ENCODE measurements around the gene RHOF. TPM values are rescaled to one million over a fixed set of nuclear protein-coding genes. Genes with fewer than 3 reads are reported as not detected.

The RHOF gene
- total RNA-seq, 6 experiments from 2014 or later = 3.7 to 16.2 (median 5.0) TPM

DNA sequence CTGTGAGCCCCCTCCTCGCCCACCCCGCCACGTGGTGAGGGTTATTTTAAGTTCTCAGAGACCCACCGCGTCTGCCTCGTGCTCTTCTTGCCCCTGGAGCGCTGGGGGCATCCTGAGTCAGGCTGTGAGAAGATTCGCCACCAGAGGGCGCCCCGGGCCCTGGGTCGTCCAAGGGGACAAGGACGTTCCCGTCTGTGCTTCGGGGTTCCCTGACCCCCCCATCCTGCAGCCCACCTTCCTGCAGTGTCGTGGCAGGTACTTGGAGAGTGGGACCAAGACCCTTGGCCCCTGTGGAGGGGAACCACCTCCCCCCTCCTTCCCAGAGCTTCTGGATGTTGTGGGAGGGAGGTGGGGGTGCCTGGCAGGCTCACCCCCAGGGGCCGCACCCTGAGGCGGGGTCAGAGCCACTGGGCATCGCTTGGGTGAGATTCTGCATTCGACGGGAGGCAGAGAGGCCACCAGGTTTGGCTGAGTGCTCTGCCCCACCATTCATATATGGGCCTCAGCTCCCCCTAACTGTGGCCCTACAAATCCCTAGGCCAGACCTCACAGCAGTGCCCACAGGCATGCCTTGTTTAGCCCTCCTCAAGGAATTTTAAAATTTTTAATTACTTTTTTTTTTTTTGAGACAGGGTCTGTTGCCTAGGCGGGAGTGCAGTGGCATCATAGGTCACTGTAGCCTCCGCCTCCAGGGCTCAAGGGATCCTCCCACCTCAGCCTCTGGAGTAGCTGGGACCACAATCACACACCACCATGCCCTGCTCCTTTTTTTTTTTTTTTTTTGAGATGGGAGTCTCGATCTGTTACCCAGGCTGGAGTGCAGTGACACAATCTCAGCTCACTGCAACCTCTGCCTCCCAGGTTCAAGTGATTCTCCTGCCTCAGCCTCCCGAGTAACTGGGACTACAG lies 17.0 kb downstream of the RHOF start:
- intact Hi-C loops (cut with DNase I) = no loop called here
- Histone ChIP-seq H3K4me3 (no peak overlapping the region), H3K27ac (no peak overlapping the region), H3K4me1 (peaks cover 0 to 9% (median 4%) of the 10 kb centered on the region in 4 donors), H3K9me3 (no peaks in the 10 kb centered on the region), H3K36me3 (no peaks in the 10 kb centered on the region), H3K27me3 (no peaks in the 10 kb centered on the region)
- TF ChIP-seq POLR2A (IDR thresholded peaks at IDR 0.05) = no peak
- TF ChIP-seq, protein P1, sequence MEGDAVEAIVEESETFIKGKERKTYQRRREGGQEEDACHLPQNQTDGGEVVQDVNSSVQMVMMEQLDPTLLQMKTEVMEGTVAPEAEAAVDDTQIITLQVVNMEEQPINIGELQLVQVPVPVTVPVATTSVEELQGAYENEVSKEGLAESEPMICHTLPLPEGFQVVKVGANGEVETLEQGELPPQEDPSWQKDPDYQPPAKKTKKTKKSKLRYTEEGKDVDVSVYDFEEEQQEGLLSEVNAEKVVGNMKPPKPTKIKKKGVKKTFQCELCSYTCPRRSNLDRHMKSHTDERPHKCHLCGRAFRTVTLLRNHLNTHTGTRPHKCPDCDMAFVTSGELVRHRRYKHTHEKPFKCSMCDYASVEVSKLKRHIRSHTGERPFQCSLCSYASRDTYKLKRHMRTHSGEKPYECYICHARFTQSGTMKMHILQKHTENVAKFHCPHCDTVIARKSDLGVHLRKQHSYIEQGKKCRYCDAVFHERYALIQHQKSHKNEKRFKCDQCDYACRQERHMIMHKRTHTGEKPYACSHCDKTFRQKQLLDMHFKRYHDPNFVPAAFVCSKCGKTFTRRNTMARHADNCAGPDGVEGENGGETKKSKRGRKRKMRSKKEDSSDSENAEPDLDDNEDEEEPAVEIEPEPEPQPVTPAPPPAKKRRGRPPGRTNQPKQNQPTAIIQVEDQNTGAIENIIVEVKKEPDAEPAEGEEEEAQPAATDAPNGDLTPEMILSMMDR (IDR thresholded peaks at IDR 0.05) = peak; percentile 83 to 87 (median 86)
- ATAC-seq (peak; percentile 55 to 70 (median 64)), DNase-seq (peak; percentile 80 to 85 (median 84))
- 54% methylated on average over 6 of the region's 24 CpGs for WGBS (ENCODE audit: insufficient coverage, low coverage, low lambda C conversion rate, missing lambda C conversion rate)

DNA sequence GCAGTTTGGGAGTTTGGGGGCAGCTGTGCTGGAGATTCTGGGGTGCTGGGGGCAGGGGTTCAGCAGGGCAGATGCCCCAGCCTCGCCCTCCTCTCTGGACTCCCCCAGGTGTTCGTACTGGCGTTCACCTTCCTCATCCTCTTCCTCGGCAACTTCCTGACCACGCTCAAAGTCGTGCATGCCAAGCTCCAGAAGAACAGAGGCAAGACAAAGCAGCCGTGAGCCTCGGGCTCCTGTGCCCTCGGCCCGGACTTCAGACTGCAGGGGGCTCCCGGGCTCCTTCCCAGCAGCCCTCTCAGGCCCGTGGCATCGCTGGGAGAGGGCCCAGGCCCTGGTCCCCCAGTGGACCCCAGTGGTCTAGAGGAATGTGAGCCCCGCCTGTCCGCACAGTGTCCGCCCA lies 18.0 kb downstream of the RHOF start:
- TF ChIP-seq POLR2A (IDR thresholded peaks at IDR 0.05) = no peak
- TF ChIP-seq, protein P1 (IDR thresholded peaks at IDR 0.05) = no peak
- Histone ChIP-seq H3K4me3 (no peak overlapping the region), H3K36me3 (no peaks in the 10 kb centered on the region), H3K27me3 (no peaks in the 10 kb centered on the region), H3K4me1 (peaks cover 0 to 9% (median 4%) of the 10 kb centered on the region in 4 donors), H3K27ac (no peak overlapping the region), H3K9me3 (no peaks in the 10 kb centered on the region)
- no peak for DNase-seq
- no CpG with 5 or more reads among the region's 16 CpGs for WGBS (ENCODE audit: insufficient coverage, low coverage, low lambda C conversion rate, missing lambda C conversion rate)
- ATAC-seq = no peak
- intact Hi-C loops (cut with DNase I) = no loop called here

DNA sequence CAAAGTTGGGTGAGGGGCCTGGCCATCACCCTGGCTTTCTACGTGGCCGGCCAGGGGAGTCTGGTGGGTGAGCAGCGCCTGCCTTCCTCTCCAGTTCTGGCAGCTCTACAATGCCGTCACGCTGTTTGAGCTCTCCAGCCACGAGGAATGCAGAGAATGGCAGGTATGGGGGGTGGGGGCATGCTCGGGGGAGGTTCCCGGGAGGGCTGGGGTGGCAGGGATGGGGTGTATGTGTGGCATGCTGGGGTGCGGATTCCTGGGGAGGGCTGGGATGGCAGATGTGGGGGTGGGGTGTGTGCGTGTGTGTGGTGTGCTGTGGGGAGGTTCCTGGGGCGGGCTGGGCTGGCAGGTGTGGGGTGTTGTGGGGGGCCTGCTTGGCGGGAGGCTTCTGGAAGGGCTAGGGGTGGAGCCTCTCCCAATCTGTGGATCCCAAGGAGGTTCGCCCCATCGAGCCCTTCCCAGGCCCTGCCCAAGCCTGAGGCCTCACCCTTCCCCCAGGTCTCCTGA lies 18.5 kb downstream of the RHOF start:
- peaks cover 0 to 9% (median 4%) of the 10 kb centered on the region in 4 donors for H3K4me1 ChIP-seq
- no peaks in the 10 kb centered on the region for H3K27me3 ChIP-seq
- no peaks in the 10 kb centered on the region for H3K36me3 ChIP-seq
- no peak overlapping the region for H3K4me3 ChIP-seq
- H3K27ac ChIP-seq = no peak overlapping the region
- H3K9me3 ChIP-seq = no peaks in the 10 kb centered on the region
- TF ChIP-seq, protein P1 (IDR thresholded peaks at IDR 0.05) = no peak
- intact Hi-C loops (cut with DNase I) = loop anchor here (5.0 kb wide), 1 partner anchor 73 kb away; no protein-coding TSS in a partner anchor
- no peak for ATAC-seq
- DNase-seq = no peak
- WGBS (ENCODE audit: insufficient coverage, low coverage, low lambda C conversion rate, missing lambda C conversion rate) = 93% methylated on average over 3 of the region's 14 CpGs

DNA sequence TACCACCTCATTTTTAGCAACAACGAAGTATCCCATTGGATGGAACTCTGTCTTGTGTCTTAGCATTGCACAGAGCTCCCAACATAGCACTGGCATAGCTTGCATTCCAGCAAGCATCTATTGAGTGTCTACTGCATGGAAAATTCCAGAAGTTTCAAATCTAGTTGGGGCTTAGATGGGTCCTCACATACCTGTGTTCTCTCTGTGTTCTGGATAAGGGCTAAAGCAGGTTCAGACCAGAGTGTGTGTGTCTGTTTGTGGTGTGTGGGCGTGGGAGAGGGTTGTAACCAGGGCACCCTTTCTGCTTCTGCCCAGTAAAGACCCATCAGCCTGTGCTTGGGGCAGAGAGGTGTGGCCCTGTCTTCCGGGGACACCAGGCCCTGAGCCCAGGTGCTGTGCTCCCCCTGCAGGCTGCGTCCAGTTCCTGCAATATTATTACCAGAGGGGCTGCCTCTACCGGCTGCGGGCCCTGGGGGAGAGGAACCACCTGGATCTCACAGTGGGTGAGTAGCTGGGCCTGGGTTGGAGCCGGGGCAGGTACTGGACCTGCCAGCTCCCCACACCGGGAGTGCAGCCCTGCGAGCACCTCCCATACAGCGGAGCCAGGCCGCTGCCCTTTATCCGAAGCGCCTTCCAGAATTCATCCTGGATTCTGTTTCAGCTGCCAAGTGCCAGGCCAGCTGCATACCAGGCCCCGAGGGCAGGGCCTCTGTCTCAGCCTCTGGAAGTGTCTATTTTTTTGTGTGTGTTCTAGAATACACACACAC lies 20.3 kb downstream of the RHOF start:
- WGBS (ENCODE audit: insufficient coverage, low coverage, low lambda C conversion rate, missing lambda C conversion rate) = 15% methylated on average over 3 of the region's 14 CpGs
- Histone ChIP-seq H3K4me1 (peaks cover 0 to 9% (median 4%) of the 10 kb centered on the region in 4 donors), H3K9me3 (no peaks in the 10 kb centered on the region), H3K4me3 (no peak overlapping the region), H3K27me3 (no peaks in the 10 kb centered on the region), H3K27ac (no peak overlapping the region), H3K36me3 (no peaks in the 10 kb centered on the region)
- intact Hi-C loops (cut with DNase I) = loop anchor here (5.0 kb wide), 1 partner anchor 71 kb away; no protein-coding TSS in a partner anchor
- ATAC-seq (peak; percentile 91 to 95 (median 92)), DNase-seq (peak; percentile 79 to 82 (median 82))
- no peak for TF ChIP-seq POLR2A (IDR thresholded peaks at IDR 0.05)
- TF ChIP-seq, protein P1 (IDR thresholded peaks at IDR 0.05) = peak; percentile 79 to 95 (median 86)
